Parathyroid adenoma (tissue), 2 donors: ENCODE data around the gene KLF17.

Experiments
- H2AFZ ChIP-seq: fragments of 300-600 bp; sonication (generic); one replicate; pipeline ENCODE4 v1.7.0; 2017; ENCODE audit warnings: antibody characterized with exemption, mild to moderate bottlenecking
- H3K27ac ChIP-seq: fragments of 300-600 bp; sonication (generic); one replicate; pipeline ENCODE4 v1.7.0; 2017
- H3K27me3 ChIP-seq: fragments of 300-600 bp; sonication (generic); one replicate; pipeline ENCODE4 v1.7.0; 2017; ENCODE audit warnings: low read length; ENCODE audit not compliant: control insufficient read depth, insufficient read depth
- H3K36me3 ChIP-seq: fragments of 300-600 bp; sonication (generic); one replicate; pipeline ENCODE4 v1.7.0; 2017; ENCODE audit warnings: low read length; ENCODE audit not compliant: control insufficient read depth, insufficient read depth
- H3K4me1 ChIP-seq: fragments of 300-600 bp; sonication (generic); one replicate; pipeline ENCODE4 v1.7.0; 2017; ENCODE audit warnings: control low read depth
- H3K4me2 ChIP-seq: fragments of 300-600 bp; sonication (generic); one replicate; pipeline ENCODE4 v1.7.0; 2017; ENCODE audit warnings: low read length
- H3K4me3 ChIP-seq: fragments of 300-600 bp; sonication (generic); one replicate; pipeline ENCODE4 v1.7.0; 2017; ENCODE audit warnings: low read depth, low read length
- H3K79me2 ChIP-seq: fragments of 300-600 bp; sonication (generic); one replicate; pipeline ENCODE4 v1.7.0; 2017; ENCODE audit warnings: control low read depth
- H3K9ac ChIP-seq: fragments of 300-600 bp; sonication (generic); one replicate; pipeline ENCODE4 v1.7.0; 2017; ENCODE audit warnings: mild to moderate bottlenecking
- H3K9me3 ChIP-seq: fragments of 300-600 bp; sonication (generic); one replicate; pipeline ENCODE4 v1.7.0; 2017; ENCODE audit warnings: low read length; ENCODE audit not compliant: control insufficient read depth
- CTCF ChIP-seq: fragments of 300-600 bp; sonication (generic); IDR thresholded peaks from one replicate; pipeline ENCODE4 v1.7.0; 2017; ENCODE audit warnings: antibody characterized with exemption, mild to moderate bottlenecking
- donor health status: primary hyperparathyroidism.

KLF17 gene

GRCh38 chr1:44084998-44085675 lies 33.5 kb upstream of the KLF17 start:
- Histone ChIP-seq H3K36me3 (no peaks in the 10 kb centered on the region), H3K27me3 (no peaks in the 10 kb centered on the region), H3K27ac (no peak overlapping the region), H3K4me3 (no peak overlapping the region), H3K79me2 (no peaks in the 10 kb centered on the region), H3K4me2 (no peak overlapping the region), H2AFZ (no peak overlapping the region), H3K4me1 (no peaks in the 10 kb centered on the region), H3K9ac (no peak overlapping the region), H3K9me3 (no peaks in the 10 kb centered on the region)
- TF ChIP-seq CTCF, result no peak

DNA sequence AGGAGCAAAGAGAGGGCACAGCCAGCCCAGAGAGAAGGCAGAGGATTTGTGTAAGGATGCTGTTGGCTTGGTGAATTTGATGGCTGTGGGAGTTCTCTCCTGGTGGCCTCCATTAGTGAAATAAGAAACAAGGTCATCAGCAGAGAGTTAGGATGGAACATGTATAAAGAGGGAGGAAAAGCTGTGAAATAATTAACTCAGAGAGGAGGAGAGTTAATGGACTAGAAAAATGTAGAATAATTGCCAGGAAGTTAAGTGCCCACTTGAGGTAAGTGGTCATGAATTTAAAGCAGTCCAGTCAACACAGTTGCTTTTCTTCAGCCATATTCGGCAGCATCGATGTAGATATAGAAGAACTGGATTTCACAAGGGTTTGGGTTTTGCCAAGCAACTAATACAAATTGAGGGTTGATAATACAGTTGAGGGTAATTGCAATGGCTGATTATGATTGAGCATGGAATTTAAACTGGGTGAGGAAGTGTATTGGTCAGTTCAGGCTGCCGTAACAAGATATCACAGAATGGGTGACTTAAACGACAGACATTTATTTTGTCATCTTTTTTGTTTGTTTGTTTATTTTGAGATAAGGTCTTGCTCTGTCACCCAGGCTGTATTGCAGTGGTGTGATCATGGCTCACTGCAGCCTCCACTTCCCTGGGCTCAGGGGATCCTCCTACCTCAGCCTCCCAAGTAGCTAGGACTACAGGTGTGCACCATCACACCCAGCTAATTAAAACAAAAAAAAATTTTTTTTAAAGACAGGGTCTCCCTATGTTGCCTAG lies 31.7 kb upstream of the KLF17 start:
- H3K9me3 ChIP-seq, result no peaks in the 10 kb centered on the region
- no peak overlapping the region for H2AFZ ChIP-seq
- no peak overlapping the region for H3K9ac ChIP-seq
- no peaks in the 10 kb centered on the region for H3K79me2 ChIP-seq
- H3K4me1 ChIP-seq, result no peaks in the 10 kb centered on the region
- no peaks in the 10 kb centered on the region for H3K27me3 ChIP-seq
- no peaks in the 10 kb centered on the region for H3K36me3 ChIP-seq
- no peak overlapping the region for H3K4me3 ChIP-seq
- TF ChIP-seq CTCF, result no peak
- H3K27ac ChIP-seq, result no peak overlapping the region
- H3K4me2 ChIP-seq, result no peak overlapping the region

DNA sequence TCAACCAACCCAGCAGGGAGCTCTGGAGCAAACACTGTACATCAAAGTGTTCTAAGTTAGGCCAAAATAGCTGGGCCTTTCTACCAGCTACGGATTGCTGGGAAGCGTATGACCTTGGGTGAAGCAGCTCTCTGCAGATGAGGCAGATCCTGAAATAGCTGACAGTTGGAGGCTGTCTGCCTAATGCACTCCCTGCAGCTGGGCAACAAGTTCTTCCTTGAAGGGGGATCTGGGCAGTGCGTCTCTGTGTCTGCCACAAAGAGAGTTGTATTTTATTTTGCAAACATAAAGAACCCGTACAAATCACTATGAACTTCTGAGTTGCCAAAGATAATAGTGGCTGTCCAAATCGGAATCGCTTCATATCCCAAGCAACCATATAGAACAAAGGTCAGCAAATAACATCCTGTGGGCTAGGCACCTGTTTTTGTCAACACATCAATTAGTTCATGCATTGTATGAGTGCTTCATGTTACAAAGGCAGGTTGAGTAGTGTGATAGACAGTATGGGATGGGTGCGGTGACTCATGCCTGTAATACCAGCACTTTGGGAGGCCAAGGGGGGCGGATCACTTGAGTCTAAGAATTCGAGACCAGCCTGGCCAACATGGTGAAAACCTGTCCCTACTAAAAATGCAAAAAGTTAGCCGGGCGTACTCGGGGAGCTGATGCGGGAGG lies 29.1 kb upstream of the KLF17 start:
- H3K27me3 ChIP-seq, result no peaks in the 10 kb centered on the region
- TF ChIP-seq CTCF, result no peak
- H3K4me1 ChIP-seq, result no peaks in the 10 kb centered on the region
- H3K4me2 ChIP-seq, result no peak overlapping the region
- H3K9ac ChIP-seq, result no peak overlapping the region
- H3K9me3 ChIP-seq, result no peaks in the 10 kb centered on the region
- H3K4me3 ChIP-seq, result no peak overlapping the region
- H3K79me2 ChIP-seq, result no peaks in the 10 kb centered on the region
- no peak overlapping the region for H3K27ac ChIP-seq
- H2AFZ ChIP-seq, result no peak overlapping the region
- H3K36me3 ChIP-seq, result no peaks in the 10 kb centered on the region

DNA sequence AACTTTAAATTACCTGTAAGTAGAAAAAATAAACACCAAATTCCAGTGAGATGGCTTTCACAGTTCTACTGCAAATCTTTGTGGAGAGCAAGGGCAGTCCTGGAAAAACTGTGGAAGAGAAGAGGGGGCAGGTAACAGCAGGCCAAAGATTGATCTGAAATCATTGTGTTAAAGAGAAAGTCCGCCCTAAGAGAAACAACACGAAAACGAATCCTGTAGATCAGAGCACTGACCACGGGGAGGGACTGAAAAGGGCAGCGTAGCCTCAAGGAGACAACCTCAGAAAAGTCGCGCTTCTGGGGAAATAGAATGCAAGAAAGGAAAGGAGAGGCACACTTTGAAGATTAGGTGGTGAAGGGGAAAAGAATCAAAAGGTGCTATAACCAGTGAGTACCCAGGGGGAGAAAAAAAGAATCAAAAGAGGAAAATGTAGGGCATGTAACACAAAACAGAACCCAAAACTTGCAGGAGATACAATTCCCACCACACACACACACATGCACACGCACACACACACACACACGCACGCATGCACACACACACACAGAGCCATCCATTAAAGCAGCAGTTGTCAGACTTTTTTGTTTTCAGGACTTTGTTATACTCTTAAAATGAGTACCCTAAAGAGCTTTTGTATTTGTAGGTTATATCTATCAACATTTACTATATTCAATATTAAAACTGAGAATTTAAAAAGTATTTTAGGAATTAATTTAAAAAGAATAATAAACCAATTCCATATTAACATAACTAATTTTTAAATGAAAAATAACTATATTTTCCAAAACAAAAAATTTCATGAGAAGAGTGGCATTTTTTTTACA lies 28.0 kb upstream of the KLF17 start:
- Histone ChIP-seq H3K27me3 (no peaks in the 10 kb centered on the region), H2AFZ (no peak overlapping the region), H3K4me3 (no peak overlapping the region), H3K4me1 (no peaks in the 10 kb centered on the region), H3K9ac (no peak overlapping the region), H3K36me3 (no peaks in the 10 kb centered on the region), H3K79me2 (no peaks in the 10 kb centered on the region), H3K9me3 (no peaks in the 10 kb centered on the region), H3K27ac (no peak overlapping the region), H3K4me2 (no peak overlapping the region)
- TF ChIP-seq CTCF, result no peak
